Measurements from ENCODE around the gene LEKR1.

DNA sequence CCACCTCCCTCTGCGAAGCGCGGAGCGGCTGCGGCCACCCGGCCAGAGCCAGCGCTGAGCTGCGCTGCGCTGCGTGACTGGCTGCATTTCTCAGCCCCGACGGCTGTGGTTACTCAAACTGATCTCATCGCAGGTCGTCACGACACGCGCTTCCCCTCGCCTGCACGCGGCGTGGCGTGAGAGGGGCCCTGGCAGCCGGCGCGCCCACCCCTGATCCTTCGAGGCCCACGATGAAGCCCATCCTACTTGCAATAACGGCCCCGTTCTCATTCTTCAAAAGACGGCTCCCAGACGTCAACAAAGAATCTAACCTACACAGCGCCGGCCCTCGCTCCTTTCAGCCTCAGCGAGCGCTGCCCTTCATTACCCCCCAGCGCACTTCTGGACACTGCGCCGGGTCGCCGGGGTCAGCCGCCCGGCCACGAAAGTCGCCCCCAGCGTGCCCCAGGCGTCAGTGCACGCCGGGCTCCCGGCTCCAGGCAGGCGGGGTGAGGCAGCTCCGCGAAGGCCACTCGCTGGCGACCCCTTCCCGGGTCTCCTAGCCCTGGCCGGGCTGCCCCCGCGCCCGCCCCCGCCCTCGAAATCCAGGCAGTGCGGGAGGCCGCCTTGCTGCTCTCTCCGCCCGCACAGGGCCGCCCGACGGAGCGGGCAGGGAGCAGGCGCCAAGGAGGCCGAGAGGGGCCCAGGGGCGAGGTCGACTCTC, 9.9 kb upstream of the LEKR1 start:
- TF ChIP-seq, protein P1, sequence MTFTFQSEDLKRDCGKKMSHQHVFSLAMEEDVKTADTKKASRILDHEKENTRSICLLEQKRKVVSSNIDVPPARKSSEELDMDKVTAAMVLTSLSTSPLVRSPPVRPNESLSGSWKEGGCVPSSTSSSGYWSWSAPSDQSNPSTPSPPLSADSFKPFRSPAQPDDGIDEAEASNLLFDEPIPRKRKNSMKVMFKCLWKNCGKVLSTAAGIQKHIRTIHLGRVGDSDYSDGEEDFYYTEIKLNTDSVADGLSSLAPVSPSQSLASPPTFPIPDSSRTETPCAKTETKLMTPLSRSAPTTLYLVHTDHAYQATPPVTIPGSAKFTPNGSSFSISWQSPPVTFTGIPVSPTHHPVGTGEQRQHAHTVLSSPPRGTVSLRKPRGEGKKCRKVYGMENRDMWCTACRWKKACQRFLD (tag by site-specific recombination; IDR thresholded peaks at IDR 0.05) = no peak
- TF ChIP-seq ZNF18 (tag by site-specific recombination; IDR thresholded peaks at IDR 0.05) = no peak
